NCI-H446 treated with DMSO at 0.1 percent for 48 hours (cell line): Measurements from ENCODE around the gene PRR32.
"Not testable (repeated sequence)": the region's sequence is repeated elsewhere in the genome, so short reads cannot be mapped to it uniquely, and the experiment has no call there.

Experiments
- DNase-seq: peaks from one replicate; lab custom pipeline; 2025; lab: John Stamatoyannopoulos, UW

The PRR32 gene

GRCh38 chrX:126819429-126819828 is at the start of gene PRR32:
TSS of gene PRR32 (plus strand) at chrX:126819729. CDS start at chrX:126819844, 115 bp downstream.
- DNase-seq: no peak

GRCh38 chrX:126770179-126770578 is 49.4 kb upstream of the PRR32 start:
- no peak for DNase-seq

- no peak for DNase-seq
These were observed 34.0 kb upstream of the PRR32 start for GRCh38 chrX:126785539-126785938.

- no peak for DNase-seq
These were observed 20.5 kb upstream of the PRR32 start for GRCh38 chrX:126799059-126799458.

- not testable (repeated sequence) for DNase-seq
These were observed 12.7 kb upstream of the PRR32 start for GRCh38 chrX:126806784-126807183.

GRCh38 chrX:126815806-126816205 is 3.7 kb upstream of the PRR32 start:
- no peak for DNase-seq

GRCh38 chrX:126820700-126821420 is 1.3 kb downstream of the PRR32 start:
- DNase-seq: no peak

GRCh38 chrX:126824338-126825007 is 4.9 kb downstream of the PRR32 start:
- DNase-seq: no peak

- DNase-seq: no peak
These were observed 6.2 kb downstream of the PRR32 start for GRCh38 chrX:126825566-126826193.

GRCh38 chrX:126836186-126836585 is 16.7 kb downstream of the PRR32 start:
- DNase-seq: no peak

GRCh38 chrX:126847143-126847542 is 27.6 kb downstream of the PRR32 start:
- DNase-seq: no peak

- no peak for DNase-seq
These were observed 36.5 kb downstream of the PRR32 start for GRCh38 chrX:126855839-126856524.
